T-helper 1 cell treated with Interleukin-12 subunit alpha and Interleukin-12 subunit beta and Interleukin-4 antibody, amounts not matched to agents 30 μg/mL and 1 μg/mL, for 36 hours (primary cell): Measurements from ENCODE around the gene USP13.
"Not testable (repeated sequence)": the region's sequence is repeated elsewhere in the genome, so short reads cannot be mapped to it uniquely, and the experiment has no call there.

ENCODE experiments used
- H3K27ac Mint-ChIP-seq: one replicate; pipeline ENCODE4 v1.8.0; 2021; ENCODE audit warnings: mild to moderate bottlenecking, mixed read lengths
- H3K27me3 Mint-ChIP-seq: one replicate; pipeline ENCODE4 v1.8.0; 2021; ENCODE audit warnings: low read depth, mixed read lengths
- H3K36me3 Mint-ChIP-seq: one replicate; pipeline ENCODE4 v1.8.0; 2021; ENCODE audit warnings: low read depth, mixed read lengths
- H3K4me1 Mint-ChIP-seq: one replicate; pipeline ENCODE4 v1.8.0; 2021; ENCODE audit warnings: low read depth, mixed read lengths
- H3K4me3 Mint-ChIP-seq: one replicate; pipeline ENCODE4 v1.8.0; 2021; ENCODE audit warnings: mild to moderate bottlenecking, moderate library complexity, mixed read lengths
- H3K9me3 Mint-ChIP-seq: one replicate; pipeline ENCODE4 v1.8.0; 2021; ENCODE audit warnings: mixed read lengths

Gene USP13

GRCh38 chr3:179760944-179761343 is 108.1 kb downstream of the USP13 start:
- no peak overlapping the region for H3K4me3 Mint-ChIP-seq
- no peaks in the 10 kb centered on the region for H3K36me3 Mint-ChIP-seq
- H3K27me3 Mint-ChIP-seq: no peaks in the 10 kb centered on the region
- no peak overlapping the region for H3K27ac Mint-ChIP-seq
- no peaks in the 10 kb centered on the region for H3K9me3 Mint-ChIP-seq
- no peaks in the 10 kb centered on the region for H3K4me1 Mint-ChIP-seq

GRCh38 chr3:179765396-179765795 is 112.6 kb downstream of the USP13 start:
- no peak overlapping the region for H3K4me3 Mint-ChIP-seq
- H3K9me3 Mint-ChIP-seq: no peaks in the 10 kb centered on the region
- peaks cover 3% of the 10 kb centered on the region for H3K4me1 Mint-ChIP-seq
- no peaks in the 10 kb centered on the region for H3K36me3 Mint-ChIP-seq
- H3K27me3 Mint-ChIP-seq: no peaks in the 10 kb centered on the region
- no peak overlapping the region for H3K27ac Mint-ChIP-seq

- H3K9me3 Mint-ChIP-seq: no peaks in the 10 kb centered on the region
- no peak overlapping the region for H3K4me3 Mint-ChIP-seq
- H3K27me3 Mint-ChIP-seq: no peaks in the 10 kb centered on the region
- H3K27ac Mint-ChIP-seq: no peak overlapping the region
- no peaks in the 10 kb centered on the region for H3K36me3 Mint-ChIP-seq
- peaks cover 3% of the 10 kb centered on the region for H3K4me1 Mint-ChIP-seq
Observed at GRCh38 chr3:179766416-179767133, 113.7 kb downstream of the USP13 start.

GRCh38 chr3:179768080-179768479 is 115.2 kb downstream of the USP13 start:
- Mint-ChIP-seq H3K27me3 (no peaks in the 10 kb centered on the region), H3K36me3 (no peaks in the 10 kb centered on the region), H3K4me3 (no peak overlapping the region), H3K27ac (no peak overlapping the region), H3K9me3 (no peaks in the 10 kb centered on the region), H3K4me1 (peaks cover 3% of the 10 kb centered on the region)

DNA sequence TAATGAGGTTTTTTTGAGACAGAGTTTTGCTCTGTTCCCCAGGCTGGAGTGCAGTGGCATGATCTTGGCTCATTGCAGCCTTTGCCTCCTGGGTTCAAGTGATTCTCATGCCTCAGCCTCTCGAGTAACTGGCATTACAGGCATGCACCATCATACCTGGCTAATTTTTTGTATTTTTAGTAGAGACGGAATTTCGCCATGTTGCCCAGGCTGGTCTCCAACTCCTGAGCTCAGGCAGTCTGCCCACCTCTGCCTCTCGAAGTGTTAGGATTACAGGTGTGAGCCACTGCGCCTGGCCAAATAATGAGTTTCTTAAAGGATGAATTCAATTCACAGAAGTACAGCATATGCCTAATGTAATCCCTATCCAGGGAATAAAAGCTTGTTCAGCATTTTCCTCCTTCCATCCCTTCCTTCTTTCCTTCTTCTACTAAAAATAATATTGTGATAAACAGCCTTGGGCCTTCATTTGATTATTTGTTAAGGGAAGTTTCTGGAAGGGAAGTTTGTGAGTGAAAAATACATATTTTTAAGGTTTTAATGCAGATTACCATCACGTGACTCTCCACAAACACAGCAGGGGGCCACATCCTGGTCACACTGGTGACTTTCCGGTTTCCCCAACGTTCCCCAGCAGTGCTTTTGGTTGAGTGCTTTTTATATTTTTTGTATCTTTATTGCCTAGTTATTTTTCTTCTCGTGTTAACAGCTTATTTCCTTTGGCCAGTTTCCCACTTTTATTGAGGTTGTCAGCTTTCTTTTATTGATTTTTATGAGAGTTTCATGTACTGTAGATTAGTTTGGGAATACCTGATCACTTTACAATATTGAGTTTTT is 116.8 kb downstream of the USP13 start:
- Mint-ChIP-seq H3K4me1 (peaks cover 3% of the 10 kb centered on the region), H3K36me3 (no peaks in the 10 kb centered on the region), H3K27ac (no peak overlapping the region), H3K27me3 (no peaks in the 10 kb centered on the region), H3K9me3 (no peaks in the 10 kb centered on the region), H3K4me3 (no peak overlapping the region)

- H3K4me3 Mint-ChIP-seq: no peak overlapping the region
- H3K27me3 Mint-ChIP-seq: no peaks in the 10 kb centered on the region
- no peaks in the 10 kb centered on the region for H3K36me3 Mint-ChIP-seq
- H3K27ac Mint-ChIP-seq: no peak overlapping the region
- no peaks in the 10 kb centered on the region for H3K9me3 Mint-ChIP-seq
- peaks cover 3% of the 10 kb centered on the region for H3K4me1 Mint-ChIP-seq
Observed at GRCh38 chr3:179771797-179772196, 119.0 kb downstream of the USP13 start.

- Mint-ChIP-seq H3K4me3 (no peak overlapping the region), H3K27me3 (no peaks in the 10 kb centered on the region), H3K4me1 (peaks cover 3% of the 10 kb centered on the region), H3K9me3 (no peaks in the 10 kb centered on the region), H3K36me3 (no peaks in the 10 kb centered on the region), H3K27ac (no peak overlapping the region)
Observed at GRCh38 chr3:179772297-179772696, 119.5 kb downstream of the USP13 start.

DNA sequence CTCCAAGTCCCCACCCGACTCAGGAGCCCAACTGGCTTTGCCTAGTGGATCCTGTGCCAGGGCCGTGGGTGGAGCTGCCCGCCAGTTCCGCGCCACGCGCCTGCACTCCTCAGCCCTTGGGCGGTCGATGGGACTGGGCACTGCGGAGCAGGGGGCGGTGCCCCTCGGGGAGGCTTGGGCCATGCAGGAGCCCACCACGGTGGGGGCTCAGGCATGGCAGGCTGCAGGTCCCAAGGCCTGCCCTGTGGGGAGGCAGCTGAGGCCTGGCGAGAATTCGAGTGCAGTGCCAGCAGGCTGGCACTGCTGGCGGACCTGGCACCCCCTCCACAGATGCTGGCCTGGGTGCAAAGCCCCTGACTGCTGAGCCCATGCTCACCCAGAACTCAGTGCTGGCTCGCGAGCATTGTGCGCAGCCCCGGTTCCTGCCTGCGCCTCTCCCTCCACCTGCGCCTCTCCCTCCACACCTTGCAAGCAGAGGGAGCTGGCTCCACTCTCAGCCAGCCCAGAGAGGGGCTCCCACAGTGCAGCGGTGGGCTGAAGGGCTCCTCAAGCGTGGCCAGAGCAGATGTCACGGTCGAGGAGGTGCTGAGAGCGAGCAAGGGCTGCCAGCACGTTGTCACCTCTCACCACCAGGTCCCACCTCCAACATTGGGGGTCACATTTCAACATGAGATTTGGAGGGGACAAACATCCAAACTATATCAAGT is 122.7 kb downstream of the USP13 start:
- Mint-ChIP-seq H3K36me3 (peaks cover 2% of the 10 kb centered on the region), H3K4me3 (no peak overlapping the region), H3K27me3 (no peaks in the 10 kb centered on the region), H3K4me1 (no peaks in the 10 kb centered on the region), H3K9me3 (no peaks in the 10 kb centered on the region), H3K27ac (no peak overlapping the region)

- not testable (repeated sequence) for H3K36me3 Mint-ChIP-seq, H3K27me3 Mint-ChIP-seq, H3K9me3 Mint-ChIP-seq, H3K27ac Mint-ChIP-seq, H3K4me3 Mint-ChIP-seq, H3K4me1 Mint-ChIP-seq
Observed at GRCh38 chr3:179782841-179783240, 130.0 kb downstream of the USP13 start.

GRCh38 chr3:179788996-179789395 is 136.2 kb downstream of the USP13 start:
- no peaks in the 10 kb centered on the region for H3K4me1 Mint-ChIP-seq
- no peaks in the 10 kb centered on the region for H3K36me3 Mint-ChIP-seq
- no peak overlapping the region for H3K27ac Mint-ChIP-seq
- no peak overlapping the region for H3K4me3 Mint-ChIP-seq
- H3K27me3 Mint-ChIP-seq: no peaks in the 10 kb centered on the region
- H3K9me3 Mint-ChIP-seq: no peaks in the 10 kb centered on the region

GRCh38 chr3:179791793-179792192 is 139.0 kb downstream of the USP13 start:
- H3K27ac Mint-ChIP-seq: no peak overlapping the region
- no peaks in the 10 kb centered on the region for H3K36me3 Mint-ChIP-seq

DNA sequence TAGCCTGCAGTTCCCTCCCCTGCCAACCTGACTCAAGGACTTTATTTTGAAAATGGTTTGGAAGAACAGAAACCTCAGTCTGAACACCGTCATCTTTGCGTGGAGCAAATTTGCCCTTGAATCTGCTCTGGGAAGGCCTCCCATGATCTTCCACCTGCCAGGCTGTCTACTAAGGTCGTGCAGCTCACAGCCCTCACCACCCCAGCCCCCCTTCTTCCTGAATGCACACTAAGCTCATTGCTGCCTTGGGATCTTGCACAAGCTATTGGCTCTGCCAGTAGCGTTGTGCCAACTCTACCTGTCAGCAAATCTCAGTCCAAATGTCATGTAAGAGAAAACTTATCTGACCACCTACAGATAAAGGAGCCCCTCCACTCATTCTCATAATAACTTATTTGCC is 141.5 kb downstream of the USP13 start:
- no peaks in the 10 kb centered on the region for H3K9me3 Mint-ChIP-seq
- H3K4me3 Mint-ChIP-seq: no peak overlapping the region
- no peaks in the 10 kb centered on the region for H3K4me1 Mint-ChIP-seq
- H3K27ac Mint-ChIP-seq: no peak overlapping the region
- no peaks in the 10 kb centered on the region for H3K36me3 Mint-ChIP-seq
- peaks cover 10% of the 10 kb centered on the region for H3K27me3 Mint-ChIP-seq

More at GRCh38 chr3:179791793-179792192, 139.0 kb downstream of the USP13 start:
- Mint-ChIP-seq H3K27me3 (peaks cover 8% of the 10 kb centered on the region), H3K4me1 (no peaks in the 10 kb centered on the region), H3K4me3 (no peak overlapping the region), H3K9me3 (no peaks in the 10 kb centered on the region)

DNA sequence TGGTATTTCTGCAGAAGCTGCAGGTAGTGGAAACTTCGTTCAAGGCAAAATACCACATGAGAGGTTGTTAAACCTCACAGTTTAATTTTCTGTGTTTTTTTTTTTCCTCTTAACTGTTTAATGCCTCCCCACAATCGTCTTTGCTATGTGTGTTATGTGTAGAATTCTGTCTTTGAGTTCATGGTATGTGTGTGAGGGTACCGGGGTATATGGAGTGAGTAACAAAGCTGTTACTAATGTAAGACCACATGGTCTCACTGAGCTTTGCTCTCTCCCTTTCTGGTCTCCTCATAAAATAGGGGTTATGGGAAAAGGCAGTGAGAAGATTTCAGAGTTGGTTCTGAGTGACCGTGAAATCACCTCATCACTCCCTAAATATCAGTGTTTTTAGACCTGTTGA is 143.6 kb downstream of the USP13 start:
- Mint-ChIP-seq H3K4me3 (no peak overlapping the region), H3K9me3 (no peaks in the 10 kb centered on the region), H3K27ac (no peak overlapping the region), H3K36me3 (no peaks in the 10 kb centered on the region), H3K4me1 (no peaks in the 10 kb centered on the region), H3K27me3 (peaks cover 15% of the 10 kb centered on the region)

GRCh38 chr3:179797192-179797591 is 144.4 kb downstream of the USP13 start:
- Mint-ChIP-seq H3K4me1 (no peaks in the 10 kb centered on the region), H3K27me3 (peaks cover 15% of the 10 kb centered on the region), H3K9me3 (no peaks in the 10 kb centered on the region), H3K36me3 (no peaks in the 10 kb centered on the region), H3K27ac (no peak overlapping the region), H3K4me3 (no peak overlapping the region)

GRCh38 chr3:179801263-179801662 is 148.4 kb downstream of the USP13 start:
- H3K4me3 Mint-ChIP-seq: no peak overlapping the region
- no peaks in the 10 kb centered on the region for H3K4me1 Mint-ChIP-seq
- peaks cover 19% of the 10 kb centered on the region for H3K27me3 Mint-ChIP-seq
- no peaks in the 10 kb centered on the region for H3K36me3 Mint-ChIP-seq
- H3K27ac Mint-ChIP-seq: no peak overlapping the region
- H3K9me3 Mint-ChIP-seq: no peaks in the 10 kb centered on the region
